T-helper 2 cell treated with Interferon-gamma antibody and Interleukin-4, amounts not matched to agents 100 ng/mL and 5 ng/mL, for 36 hours (primary cell): ENCODE data around the gene CXCL12. TPM values are rescaled to one million over a fixed set of nuclear protein-coding genes. Genes with fewer than 3 reads are reported as not detected.

Experiments
- intact Hi-C: fragments of 100-400 bp; cut with micrococcal nuclease; formaldehyde crosslinking; loops from one replicate; pipeline ENCODE4 v1.15.1; 2023
- total RNA-seq: library from RNA; stranded (reverse); gene quantifications from 2 replicates; pipeline ENCODE4 v1.2.3, GENCODE V29; 2022

The CXCL12 gene
- total RNA-seq, 1 donor from 2014 or later: not detected

- intact Hi-C loops: no loop called here
These were observed 15.0 kb upstream of the CXCL12 start for GRCh38 chr10:44399659-44400451.

DNA sequence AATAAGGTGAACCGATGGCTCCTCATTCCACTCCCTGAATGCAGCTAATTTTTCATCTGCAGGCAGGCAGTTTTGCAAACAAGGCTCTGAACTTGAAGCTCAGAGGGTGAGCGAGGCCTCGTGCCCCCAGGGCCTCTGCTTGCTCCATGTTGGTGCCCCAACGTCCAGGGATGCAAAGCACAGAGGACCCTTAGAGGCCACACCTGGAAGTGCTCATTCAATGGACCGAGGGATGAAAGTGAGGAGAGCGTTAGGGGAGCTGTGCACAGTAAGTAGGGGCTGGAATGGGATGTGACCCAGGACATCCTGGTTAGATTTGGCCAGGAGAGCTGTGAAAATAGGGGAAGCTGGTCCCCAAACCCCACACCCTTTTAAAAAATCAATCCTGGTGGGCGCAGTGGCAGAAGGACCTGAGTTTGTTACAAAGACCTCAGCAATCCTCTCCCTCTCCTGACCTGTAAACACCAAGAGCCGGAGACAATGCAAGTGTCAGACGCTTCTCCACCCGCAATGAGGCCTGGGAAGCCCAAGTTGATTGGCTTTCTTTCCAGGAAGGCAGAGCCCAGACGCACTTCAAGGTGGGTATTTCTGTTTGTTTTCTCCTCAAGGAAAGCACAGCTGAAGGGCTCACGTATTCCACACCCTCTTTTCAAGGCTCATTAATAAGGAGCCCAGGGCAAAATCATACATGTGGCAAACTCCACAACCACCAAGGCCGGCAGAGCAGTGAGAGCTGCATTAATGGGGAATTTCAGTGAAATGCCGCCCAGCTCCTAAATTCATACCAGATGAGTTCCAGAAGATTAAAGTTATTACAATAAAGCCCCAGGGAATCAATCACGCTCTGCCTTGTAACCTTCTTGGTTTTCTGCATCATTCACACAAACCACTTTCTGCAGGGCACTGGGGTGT lies 14.1 kb upstream of the CXCL12 start:
- intact Hi-C loops: no loop called here

- intact Hi-C loops: no loop called here
These were observed 13.4 kb upstream of the CXCL12 start for GRCh38 chr10:44398271-44398670.

- intact Hi-C loops: no loop called here
These were observed 12.8 kb upstream of the CXCL12 start for GRCh38 chr10:44397476-44398225.

DNA sequence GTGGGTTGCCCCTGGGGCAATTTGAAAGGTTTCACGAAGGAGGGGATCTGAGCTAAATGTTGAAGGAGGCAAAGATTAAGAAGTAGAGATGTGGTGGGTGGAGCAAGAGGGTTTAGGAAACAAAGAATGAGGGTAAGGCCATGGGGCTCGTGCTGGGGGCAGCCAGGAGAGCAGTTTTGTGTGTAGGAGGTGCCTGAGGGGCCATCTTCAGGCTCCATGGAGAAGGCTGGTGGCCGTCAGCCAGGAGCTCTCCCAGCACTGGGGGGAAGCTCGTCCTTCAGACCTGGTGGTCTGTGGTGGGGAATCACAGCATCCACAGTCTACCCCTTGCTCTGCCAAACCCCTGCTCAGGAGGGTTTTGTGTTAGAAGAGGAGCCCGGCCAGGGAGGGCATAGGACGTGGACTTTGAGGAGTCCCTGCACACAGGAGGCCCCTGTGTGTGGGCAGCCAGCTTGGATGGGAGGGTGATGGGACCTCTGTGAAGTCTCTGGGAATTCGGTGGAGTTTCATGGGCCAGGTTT lies 11.8 kb upstream of the CXCL12 start:
- intact Hi-C loops: no loop called here

- intact Hi-C loops: no loop called here
These were observed 11.2 kb upstream of the CXCL12 start for GRCh38 chr10:44395902-44396670.

DNA sequence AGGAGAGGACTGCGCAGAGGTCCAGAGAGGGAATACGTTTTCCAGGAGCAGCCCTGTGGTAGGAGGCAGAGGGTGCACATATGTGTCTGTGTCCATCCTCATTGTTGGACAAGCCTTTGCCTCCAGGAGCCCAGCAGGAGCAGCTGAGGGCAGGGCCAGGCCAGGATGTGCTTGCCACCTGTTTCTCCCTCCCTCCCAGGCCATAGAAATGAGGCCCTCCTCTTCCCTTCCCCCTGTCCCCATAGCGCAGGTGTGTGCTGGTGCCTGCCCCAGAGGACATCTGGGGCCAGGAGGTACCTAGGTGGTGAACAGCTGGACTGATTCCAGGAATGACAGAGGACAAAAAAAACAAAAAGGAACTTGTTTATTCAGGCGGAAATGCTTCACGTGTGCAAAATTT lies 10.5 kb upstream of the CXCL12 start:
- intact Hi-C loops: no loop called here

DNA sequence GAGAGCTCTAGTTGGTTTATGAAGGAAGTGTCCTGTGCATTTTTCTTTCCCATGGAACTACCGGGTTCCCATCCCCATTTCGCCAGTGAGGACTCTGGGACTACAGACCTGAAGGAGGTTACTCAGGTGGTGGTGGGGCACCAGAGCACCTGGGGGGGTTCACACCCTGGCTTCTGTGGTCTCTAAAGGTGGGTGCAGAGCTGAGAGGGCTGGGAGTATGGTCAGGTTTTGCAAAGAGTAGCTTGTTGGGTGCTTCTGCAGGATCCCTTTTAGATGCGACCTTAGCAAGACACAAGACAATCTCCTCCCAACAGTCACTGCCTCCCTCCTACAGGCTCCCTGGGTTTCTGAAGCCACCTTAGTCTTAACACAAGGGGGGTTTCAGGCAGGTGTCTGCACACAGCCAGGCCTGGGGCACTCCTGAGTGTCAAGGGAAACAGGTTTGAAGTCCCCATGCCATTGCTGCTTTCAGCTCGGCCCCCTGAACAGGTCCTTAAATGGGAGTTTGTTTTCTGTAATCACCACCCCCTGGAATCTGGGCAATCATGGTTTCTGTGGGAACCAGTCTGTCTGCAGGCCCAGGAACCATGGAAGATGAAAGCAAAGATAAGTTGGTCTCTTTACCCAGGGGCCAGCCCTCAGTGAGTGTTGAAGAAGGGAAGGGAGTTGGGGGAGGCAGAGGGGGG lies 9.9 kb upstream of the CXCL12 start:
- intact Hi-C loops: no loop called here

DNA sequence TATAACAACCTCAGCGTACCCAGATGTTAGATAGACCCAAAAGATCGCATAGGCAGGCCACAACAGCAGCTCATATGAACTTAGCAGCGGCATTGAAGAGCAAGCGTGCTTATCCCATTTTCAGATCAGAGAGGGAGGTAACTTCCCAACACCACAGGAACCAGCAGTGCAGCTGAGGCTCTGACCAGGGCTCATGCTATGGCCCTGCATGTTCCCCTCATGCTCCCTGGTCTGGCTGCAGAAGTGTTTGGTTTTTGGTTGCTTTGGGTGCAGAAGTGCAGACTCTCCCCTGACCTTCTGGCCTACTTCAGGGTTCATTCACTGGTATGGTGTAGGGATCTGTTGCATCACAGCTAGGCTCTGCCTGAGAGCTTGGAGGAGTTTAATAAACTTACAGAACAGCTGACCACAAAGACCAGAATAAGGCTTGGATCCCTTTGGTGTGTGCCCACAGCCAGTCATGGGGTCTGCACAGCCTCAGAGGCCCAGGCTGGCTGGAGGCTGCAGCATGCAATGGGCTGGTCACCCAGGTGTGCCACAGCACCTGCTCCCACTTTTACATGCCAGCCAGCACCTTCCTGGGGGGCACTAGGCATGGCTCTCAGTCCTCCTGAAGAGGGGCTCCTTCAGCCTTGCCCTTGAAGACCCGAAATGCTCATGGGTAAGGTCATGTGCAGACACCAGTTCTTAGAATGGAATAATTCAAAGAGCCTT lies 9.1 kb upstream of the CXCL12 start:
- intact Hi-C loops: no loop called here

- intact Hi-C loops: no loop called here
These were observed 8.2 kb upstream of the CXCL12 start for GRCh38 chr10:44393051-44393630.

- intact Hi-C loops: no loop called here
These were observed 7.5 kb upstream of the CXCL12 start for GRCh38 chr10:44392420-44392819.

- intact Hi-C loops: no loop called here
These were observed 7.1 kb upstream of the CXCL12 start for GRCh38 chr10:44391981-44392380.

DNA sequence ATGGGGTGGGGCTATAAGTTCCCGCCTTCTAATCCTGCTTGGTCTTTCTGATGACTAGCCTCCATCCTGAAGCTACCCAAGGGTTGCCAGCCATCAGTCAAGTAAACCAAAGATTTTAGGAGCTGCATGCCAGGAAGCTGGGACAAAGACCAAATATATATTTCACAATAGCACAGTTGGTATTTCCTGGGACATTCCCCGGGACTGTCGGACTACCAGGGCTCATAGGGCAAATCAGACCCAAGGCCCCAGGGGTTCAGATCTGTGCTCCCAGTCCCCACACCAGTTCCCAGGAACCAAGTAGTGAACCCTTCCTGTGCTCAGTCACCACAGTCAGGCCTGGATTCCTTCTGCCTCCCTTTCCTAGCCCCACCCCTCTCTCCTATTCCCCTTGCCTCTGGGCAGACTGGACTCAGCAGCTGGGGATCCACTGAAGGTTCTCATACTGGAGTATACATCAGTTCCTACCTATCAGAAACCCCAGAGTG lies 5.7 kb upstream of the CXCL12 start:
- intact Hi-C loops: no loop called here

DNA sequence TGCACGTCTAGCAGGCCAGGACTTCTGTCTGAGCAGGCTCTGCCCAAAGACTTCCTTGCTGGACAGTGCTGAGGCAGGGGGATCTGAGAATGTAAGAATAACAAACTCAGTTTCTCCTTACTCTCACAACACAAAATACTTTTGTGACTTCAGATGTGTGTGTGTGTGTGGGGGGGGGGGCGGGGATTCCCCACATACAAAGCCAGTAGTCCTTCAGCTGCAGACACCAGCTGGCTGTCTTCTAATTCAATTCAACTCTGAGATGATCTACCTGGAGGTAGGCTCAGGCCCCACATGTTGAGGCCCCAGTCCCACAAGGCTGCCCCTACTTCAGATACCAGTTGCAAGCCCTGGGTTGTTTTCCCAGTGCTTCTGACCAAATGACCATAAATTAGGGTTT lies 4.7 kb upstream of the CXCL12 start:
- intact Hi-C loops: loop anchor here (5.0 to 10.0 kb wide), 2 partner anchors 465 to 697 kb away; no protein-coding TSS in a partner anchor

- intact Hi-C loops: loop anchor here (5.0 to 10.0 kb wide), 2 partner anchors 466 to 697 kb away; no protein-coding TSS in a partner anchor
These were observed 4.3 kb upstream of the CXCL12 start for GRCh38 chr10:44389150-44389549.

GRCh38 chr10:44388641-44389040 lies 3.7 kb upstream of the CXCL12 start:
- intact Hi-C loops: loop anchor here (5.0 to 10.0 kb wide), 2 partner anchors 466 to 696 kb away; no protein-coding TSS in a partner anchor

DNA sequence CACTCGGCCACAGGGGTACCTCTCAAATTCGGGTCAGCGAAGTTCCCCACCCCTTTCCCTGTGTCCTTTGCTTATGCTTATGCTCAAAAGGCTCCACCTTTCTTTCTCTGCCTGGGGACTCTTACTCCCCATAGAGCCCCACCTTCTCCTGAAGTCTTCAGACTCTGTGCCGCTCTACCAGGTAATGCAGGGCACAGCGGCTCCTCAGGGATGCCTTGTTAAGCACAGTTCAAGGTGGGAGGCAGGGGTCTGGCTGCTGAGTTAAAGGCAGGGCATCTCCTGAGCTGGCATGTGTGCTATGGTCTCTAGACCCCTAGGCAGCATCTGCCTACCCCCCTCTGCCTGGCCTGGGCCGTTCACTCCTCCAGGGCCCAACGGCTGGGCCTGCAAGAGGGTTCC lies 3.0 kb upstream of the CXCL12 start:
- intact Hi-C loops: loop anchor here (5.0 to 10.0 kb wide), 2 partner anchors 467 to 696 kb away; no protein-coding TSS in a partner anchor

- intact Hi-C loops: loop anchor here (5.0 to 10.0 kb wide), 2 partner anchors 468 to 694 kb away; no protein-coding TSS in a partner anchor
These were observed 1.7 kb upstream of the CXCL12 start for GRCh38 chr10:44386546-44387052.
